Measurements from ENCODE around the gene NSG1. TPM values are rescaled to one million over a fixed set of nuclear protein-coding genes. Genes with fewer than 3 reads are reported as not detected.
A peak's percentile ranks its signal among the peaks of the same experiment; 100 is the strongest.

The NSG1 gene
- total RNA-seq, 4 donors from 2014 or later = 0.44 to 6.5 (median 3.6) TPM

DNA sequence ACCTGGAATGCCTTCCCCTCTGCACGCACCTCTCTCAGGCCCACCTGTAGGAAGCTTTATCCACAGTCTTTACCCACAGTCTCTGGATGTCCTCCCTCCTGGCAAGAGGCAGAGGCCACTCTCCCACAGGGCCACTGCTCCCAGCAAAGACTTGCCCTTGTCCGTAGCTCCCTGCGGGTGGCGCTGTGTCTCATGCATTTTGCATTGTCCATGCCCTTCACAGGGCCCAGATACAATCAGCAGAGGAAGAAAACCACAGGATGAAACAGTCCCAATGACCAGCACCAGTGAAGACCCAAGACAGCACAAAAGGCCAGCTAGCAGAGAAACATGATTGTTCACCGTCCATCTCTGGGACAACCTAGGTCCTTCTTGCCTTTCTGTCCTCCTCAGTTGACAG lies 2.1 kb upstream of the NSG1 start:
- no peak overlapping the region for H3K27ac ChIP-seq
- TF ChIP-seq EP300 (IDR thresholded peaks at IDR 0.05) (no peak), POLR2A (IDR thresholded peaks at IDR 0.05) (no peak)
- TF ChIP-seq, protein P1, sequence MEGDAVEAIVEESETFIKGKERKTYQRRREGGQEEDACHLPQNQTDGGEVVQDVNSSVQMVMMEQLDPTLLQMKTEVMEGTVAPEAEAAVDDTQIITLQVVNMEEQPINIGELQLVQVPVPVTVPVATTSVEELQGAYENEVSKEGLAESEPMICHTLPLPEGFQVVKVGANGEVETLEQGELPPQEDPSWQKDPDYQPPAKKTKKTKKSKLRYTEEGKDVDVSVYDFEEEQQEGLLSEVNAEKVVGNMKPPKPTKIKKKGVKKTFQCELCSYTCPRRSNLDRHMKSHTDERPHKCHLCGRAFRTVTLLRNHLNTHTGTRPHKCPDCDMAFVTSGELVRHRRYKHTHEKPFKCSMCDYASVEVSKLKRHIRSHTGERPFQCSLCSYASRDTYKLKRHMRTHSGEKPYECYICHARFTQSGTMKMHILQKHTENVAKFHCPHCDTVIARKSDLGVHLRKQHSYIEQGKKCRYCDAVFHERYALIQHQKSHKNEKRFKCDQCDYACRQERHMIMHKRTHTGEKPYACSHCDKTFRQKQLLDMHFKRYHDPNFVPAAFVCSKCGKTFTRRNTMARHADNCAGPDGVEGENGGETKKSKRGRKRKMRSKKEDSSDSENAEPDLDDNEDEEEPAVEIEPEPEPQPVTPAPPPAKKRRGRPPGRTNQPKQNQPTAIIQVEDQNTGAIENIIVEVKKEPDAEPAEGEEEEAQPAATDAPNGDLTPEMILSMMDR (IDR thresholded peaks at IDR 0.05) = no peak
- H3K4me3 ChIP-seq = no peak overlapping the region
- H3K36me3 ChIP-seq = no peaks in the 10 kb centered on the region
- WGBS, 2 donors = 45 to 56% methylated on average over 5 of the region's 5 CpGs
- no peaks in the 10 kb centered on the region for H3K9me3 ChIP-seq
- peaks cover 0 to 34% (median 18%) of the 10 kb centered on the region in 4 donors for H3K4me1 ChIP-seq
- no peak for DNase-seq (ENCODE audit: low spot score in 2 of 2)
- peaks cover 0 to 70% of the 10 kb centered on the region in 2 donors for H3K27me3 ChIP-seq

- DNase-seq (ENCODE audit: low spot score in 2 of 2) = no peak
- H3K27me3 ChIP-seq = peaks cover 0 to 73% of the 10 kb centered on the region in 2 donors
- 4 to 9% methylated on average over 9 to 32 of the region's 38 CpGs for WGBS, 2 donors
Measured at GRCh38 chr4:4385729-4386295, 1.1 kb upstream of the NSG1 start.

GRCh38 chr4:4386296-4386735 lies 586 bp upstream of the NSG1 start:
- peaks cover 0 to 34% (median 18%) of the 10 kb centered on the region in 4 donors for H3K4me1 ChIP-seq

More at GRCh38 chr4:4385729-4386295, 1.1 kb upstream of the NSG1 start:
- Histone ChIP-seq H3K27ac (no peak overlapping the region), H3K4me3 (peak overlapping the region in 2 of 4 donors; percentile 40 to 55), H3K9me3 (no peaks in the 10 kb centered on the region), H3K4me1 (peaks cover 0 to 34% (median 18%) of the 10 kb centered on the region in 4 donors), H3K36me3 (no peaks in the 10 kb centered on the region)
- TF ChIP-seq POLR2A (IDR thresholded peaks at IDR 0.05) (no peak), EP300 (IDR thresholded peaks at IDR 0.05) (no peak)
- TF ChIP-seq, protein P1 (IDR thresholded peaks at IDR 0.05) = no peak

GRCh38 chr4:4387531-4388310 lies 819 bp downstream of the NSG1 start:
- peak overlapping the region; percentile 19 to 55 (median 31) for H3K4me3 ChIP-seq
- H3K36me3 ChIP-seq = no peaks in the 10 kb centered on the region
- H3K27me3 ChIP-seq = peaks cover 0 to 74% of the 10 kb centered on the region in 2 donors
- no peak for DNase-seq (ENCODE audit: low spot score in 2 of 2)
- no peak overlapping the region for H3K27ac ChIP-seq
- WGBS, 2 donors = 1 to 3% methylated on average over 14 to 20 of the region's 62 CpGs
- peaks cover 0 to 34% (median 18%) of the 10 kb centered on the region in 4 donors for H3K4me1 ChIP-seq
- H3K9me3 ChIP-seq = no peaks in the 10 kb centered on the region
- TF ChIP-seq EP300 (IDR thresholded peaks at IDR 0.05) = no peak
- TF ChIP-seq, protein P1 (IDR thresholded peaks at IDR 0.05) = no peak

More at GRCh38 chr4:4386296-4386735, 586 bp upstream of the NSG1 start:
- peak overlapping the region; percentile 2 to 55 (median 31) for H3K4me3 ChIP-seq
- 0 to 1% methylated on average over 33 to 35 of the region's 36 CpGs for WGBS, 2 donors
- H3K27me3 ChIP-seq = peaks cover 0 to 74% of the 10 kb centered on the region in 2 donors
- TF ChIP-seq, protein P1 (IDR thresholded peaks at IDR 0.05) = no peak
- TF ChIP-seq EP300 (IDR thresholded peaks at IDR 0.05) = no peak
- TF ChIP-seq POLR2A (IDR thresholded peaks at IDR 0.05) = no peak
- no peaks in the 10 kb centered on the region for H3K9me3 ChIP-seq
- no peaks in the 10 kb centered on the region for H3K36me3 ChIP-seq
- H3K27ac ChIP-seq = no peak overlapping the region
- DNase-seq (ENCODE audit: low spot score in 2 of 2) = no peak

DNA sequence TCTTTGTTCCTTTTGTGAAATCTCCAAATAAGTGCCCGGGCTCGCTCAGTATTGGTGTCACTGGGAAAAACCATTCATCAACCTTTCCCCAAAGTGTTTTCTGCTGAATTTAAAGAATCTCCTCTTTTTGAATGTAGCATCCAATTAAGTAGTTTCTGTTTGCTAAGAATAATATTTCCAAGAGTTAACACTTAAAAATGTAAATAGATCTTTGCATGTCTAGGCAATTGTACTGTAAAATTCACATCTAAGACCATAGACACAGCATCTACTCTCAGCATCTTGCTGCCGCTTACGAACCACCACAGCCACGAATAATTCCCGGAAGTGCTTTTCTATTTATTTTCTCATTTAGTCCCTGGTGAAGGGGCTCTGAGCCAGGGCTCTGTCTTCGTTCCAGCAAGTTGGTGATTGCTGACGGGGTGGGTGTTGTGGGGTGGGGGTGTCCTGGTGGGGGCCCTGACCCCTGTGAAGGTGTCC lies 1.4 kb downstream of the NSG1 start:
- no peak for DNase-seq (ENCODE audit: low spot score in 2 of 2)
- TF ChIP-seq, protein P1 (IDR thresholded peaks at IDR 0.05) = no peak
- peak overlapping the region in 1 of 4 donors; percentile 55 for H3K4me3 ChIP-seq
- H3K27ac ChIP-seq = no peak overlapping the region
- no peaks in the 10 kb centered on the region for H3K36me3 ChIP-seq
- no peaks in the 10 kb centered on the region for H3K9me3 ChIP-seq
- WGBS, 2 donors = 16 to 22% methylated on average over 8 of the region's 8 CpGs
- peaks cover 0 to 34% (median 18%) of the 10 kb centered on the region in 4 donors for H3K4me1 ChIP-seq
- peaks cover 0 to 73% of the 10 kb centered on the region in 2 donors for H3K27me3 ChIP-seq
